Lung (tissue), 12 donors: ENCODE measurements around the gene CACNA1C. TPM values are rescaled to one million over a fixed set of nuclear protein-coding genes. Genes with fewer than 3 reads are reported as not detected.

ENCODE experiments used
- ATAC-seq: fragments of 200-7000 bp; cut with Tn5 transposase; one replicate; pipeline ENCODE4 v1.9.1; 2020; ENCODE audit warnings: moderate number of reproducible peaks; ENCODE audit not compliant: insufficient read depth, low FRiP score
- DNase-seq, 3 donors: peaks; one replicate each; pipeline ENCODE4 v3.0.0-alpha.2; 2013 to 2017
- H3K27ac ChIP-seq, 2 donors: one replicate each; pipeline ENCODE4 v1.5.1; 2013; ENCODE audit warnings: mild to moderate bottlenecking in 2 of 2, moderate library complexity in 2 of 2, control low read depth in 1 of 2, inconsistent platforms in 1 of 2, low read depth in 1 of 2, low read length in 1 of 2
- H3K27me3 ChIP-seq, 3 donors: one replicate each; pipeline ENCODE4 v1.5.1; 2013; ENCODE audit warnings: low read length in 2 of 3; ENCODE audit not compliant: control insufficient read depth in 3 of 3, insufficient read depth in 3 of 3
- H3K36me3 ChIP-seq, 4 donors: one replicate each; pipeline ENCODE4 v1.5.1; 2013; ENCODE audit warnings: low read length in 4 of 4, mild to moderate bottlenecking in 1 of 4, moderate library complexity in 1 of 4; ENCODE audit not compliant: control insufficient read depth in 4 of 4, insufficient read depth in 4 of 4
- H3K4me1 ChIP-seq, 5 donors: one replicate each; pipeline ENCODE4 v1.5.1; 2013; ENCODE audit warnings: low read length in 5 of 5, mild to moderate bottlenecking in 2 of 5, moderate library complexity in 1 of 5; ENCODE audit not compliant: control insufficient read depth in 5 of 5, insufficient read depth in 5 of 5
- H3K4me3 ChIP-seq: one replicate; pipeline ENCODE4 v1.5.1; 2013; ENCODE audit warnings: mild to moderate bottlenecking, control low read depth, moderate library complexity
- H3K9ac ChIP-seq, 2 donors: one replicate each; pipeline ENCODE4 v1.5.1; 2013; ENCODE audit warnings: low read length in 2 of 2, control low read depth in 1 of 2; ENCODE audit not compliant: insufficient read depth in 1 of 2
- H3K9me3 ChIP-seq, 4 donors: one replicate each; pipeline ENCODE4 v1.5.1; 2013; ENCODE audit warnings: low read length in 3 of 4, mild to moderate bottlenecking in 1 of 4, moderate library complexity in 1 of 4; ENCODE audit not compliant: control insufficient read depth in 4 of 4, insufficient read depth in 3 of 4
- WGBS, 2 donors: extraction: QIAGEN DNeasy Blood & Tissue Kit; methylation state at CpG; one replicate each; pipeline ENCODE4 v1.1.7; 2013; 5-methylcytosine and 5-hydroxymethylcytosine counted together
- polyA plus RNA-seq, 2 donors: library from polyadenylated mRNA; stranded (reverse); fragments of 200-250 nt; gene quantifications; one replicate each; pipeline ENCODE4 v1.2.1, GENCODE V29; 2013
- total RNA-seq, 2 donors: library from RNA; depleted of rRNA in 1 of 2; stranded (reverse); fragments of >200 nt in 1 of 2; gene quantifications; one replicate each; pipeline ENCODE4 v1.2.1, GENCODE V29; 2014 to 2021
- TF ChIP-seq, protein P1 (sequence below): IDR thresholded peaks from 2 replicates; pipeline ENCODE4 v1.5.1; 2012; ENCODE audit warnings: mild to moderate bottlenecking; ENCODE audit errors: control extremely low read depth, extremely low read depth
- donor health status: control.
- donor health status: control.
- donor health status: Bipolar disorder and iron deficiency.
- donor health status: healthy.
- donor health status: DM: yes; HTN: yes; CAD: no.

The CACNA1C gene
- total and polyA plus RNA-seq, 4 donors = 3.2 to 17.5 (median 7.5) TPM

DNA sequence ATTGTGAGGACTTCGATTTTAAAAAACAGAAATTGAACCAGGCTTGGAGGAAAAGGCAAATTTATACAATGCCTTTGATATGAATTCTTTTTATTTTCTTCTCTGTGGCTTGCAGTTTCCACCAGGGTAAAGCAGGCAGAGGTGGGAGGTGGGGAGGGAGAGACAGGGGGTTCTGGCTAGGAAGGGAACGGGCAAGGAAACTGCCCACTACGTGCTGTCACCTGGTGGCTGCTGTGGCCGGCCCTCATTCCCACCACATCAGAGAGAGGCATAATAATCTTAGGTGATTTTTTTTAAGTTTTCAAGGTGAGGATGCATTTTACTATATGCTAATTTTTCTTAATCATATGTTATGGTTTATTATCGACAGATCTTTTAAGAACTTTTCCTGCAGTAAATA is 145.8 kb downstream of the CACNA1C start:
- ATAC-seq (no peak), DNase-seq (no peak)
- WGBS, 2 donors = 83 to 91% methylated on average over 5 of the region's 5 CpGs
- Histone ChIP-seq H3K9ac (no peak overlapping the region), H3K4me3 (no peak overlapping the region), H3K27ac (peak overlapping the region in 1 of 2 donors; percentile 61), H3K4me1 (peaks cover 0 to 5% (median 2%) of the 10 kb centered on the region in 5 donors), H3K36me3 (no peaks in the 10 kb centered on the region), H3K9me3 (peaks cover 0 to 4% (median 0%) of the 10 kb centered on the region in 4 donors), H3K27me3 (no peaks in the 10 kb centered on the region)
- TF ChIP-seq, protein P1, sequence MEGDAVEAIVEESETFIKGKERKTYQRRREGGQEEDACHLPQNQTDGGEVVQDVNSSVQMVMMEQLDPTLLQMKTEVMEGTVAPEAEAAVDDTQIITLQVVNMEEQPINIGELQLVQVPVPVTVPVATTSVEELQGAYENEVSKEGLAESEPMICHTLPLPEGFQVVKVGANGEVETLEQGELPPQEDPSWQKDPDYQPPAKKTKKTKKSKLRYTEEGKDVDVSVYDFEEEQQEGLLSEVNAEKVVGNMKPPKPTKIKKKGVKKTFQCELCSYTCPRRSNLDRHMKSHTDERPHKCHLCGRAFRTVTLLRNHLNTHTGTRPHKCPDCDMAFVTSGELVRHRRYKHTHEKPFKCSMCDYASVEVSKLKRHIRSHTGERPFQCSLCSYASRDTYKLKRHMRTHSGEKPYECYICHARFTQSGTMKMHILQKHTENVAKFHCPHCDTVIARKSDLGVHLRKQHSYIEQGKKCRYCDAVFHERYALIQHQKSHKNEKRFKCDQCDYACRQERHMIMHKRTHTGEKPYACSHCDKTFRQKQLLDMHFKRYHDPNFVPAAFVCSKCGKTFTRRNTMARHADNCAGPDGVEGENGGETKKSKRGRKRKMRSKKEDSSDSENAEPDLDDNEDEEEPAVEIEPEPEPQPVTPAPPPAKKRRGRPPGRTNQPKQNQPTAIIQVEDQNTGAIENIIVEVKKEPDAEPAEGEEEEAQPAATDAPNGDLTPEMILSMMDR = no peak

DNA sequence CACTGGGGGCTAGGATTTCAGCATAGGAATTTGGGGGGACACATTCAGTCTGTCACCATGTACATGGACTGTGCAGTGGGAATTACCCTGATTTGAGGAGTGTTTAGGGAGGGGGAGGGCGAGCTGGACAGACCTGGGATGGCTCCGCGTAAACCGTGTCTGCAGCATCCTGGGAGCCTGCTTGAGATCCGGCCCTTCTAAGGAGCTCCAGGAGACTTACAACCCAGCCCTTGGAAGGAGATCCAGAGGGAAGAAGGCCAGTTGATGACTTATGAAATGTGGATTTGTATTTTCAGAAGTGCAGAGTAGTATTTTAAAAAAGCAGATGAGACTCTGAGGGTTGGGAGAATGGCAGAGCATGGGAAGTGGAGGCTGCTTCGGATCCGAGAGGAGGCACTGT is 153.2 kb downstream of the CACNA1C start:
- H3K9ac ChIP-seq = no peak overlapping the region
- no peaks in the 10 kb centered on the region for H3K36me3 ChIP-seq
- H3K9me3 ChIP-seq = peaks cover 0 to 4% (median 0%) of the 10 kb centered on the region in 4 donors
- H3K27me3 ChIP-seq = no peaks in the 10 kb centered on the region
- peaks cover 0 to 5% (median 2%) of the 10 kb centered on the region in 5 donors for H3K4me1 ChIP-seq
- no peak overlapping the region for H3K27ac ChIP-seq
- H3K4me3 ChIP-seq = no peak overlapping the region
- DNase-seq (no peak), ATAC-seq (no peak)
- TF ChIP-seq, protein P1 = no peak
- WGBS, 2 donors = 76 to 91% methylated on average over 7 of the region's 7 CpGs

DNA sequence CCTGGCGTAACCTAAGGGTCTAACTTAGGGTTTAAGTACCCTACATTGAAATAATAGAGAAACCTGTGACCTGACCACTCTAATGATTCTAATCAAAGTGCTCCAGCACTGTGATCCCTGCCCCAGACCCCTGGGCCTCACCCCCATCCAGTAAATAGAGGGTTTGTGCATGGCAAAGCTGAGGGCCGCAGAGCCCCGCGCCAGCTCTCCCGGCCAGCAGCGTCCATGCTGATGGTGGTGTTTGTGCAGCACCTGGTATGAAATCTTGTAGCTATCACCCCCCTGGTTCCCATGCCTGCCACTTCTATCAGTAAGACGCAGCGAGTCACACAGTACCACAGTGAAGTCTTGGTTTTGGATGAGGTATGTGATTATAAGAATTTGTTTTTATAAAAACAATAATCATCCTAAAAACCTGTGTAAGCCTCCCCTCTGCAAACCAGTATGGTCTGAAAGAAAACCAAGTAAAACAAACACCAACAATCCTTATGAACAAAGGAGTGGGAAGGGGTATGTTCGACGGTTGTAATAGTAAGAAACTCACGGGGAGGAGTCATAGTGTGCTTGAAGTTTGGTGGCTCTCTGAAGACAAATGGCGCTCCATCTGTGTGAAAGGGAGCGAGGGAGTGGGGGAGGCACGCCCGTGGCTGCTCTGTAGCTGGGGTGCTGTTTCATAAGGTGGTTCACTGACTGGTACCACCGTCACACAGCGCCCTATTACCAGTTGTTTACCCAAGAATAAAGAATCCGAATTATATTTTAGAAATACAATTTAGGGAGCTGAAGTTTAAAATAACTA is 156.2 kb downstream of the CACNA1C start:
- no peaks in the 10 kb centered on the region for H3K36me3 ChIP-seq
- TF ChIP-seq, protein P1 = no peak
- peaks cover 0 to 14% (median 4%) of the 10 kb centered on the region in 5 donors for H3K4me1 ChIP-seq
- no peak overlapping the region for H3K27ac ChIP-seq
- ATAC-seq (no peak), DNase-seq (no peak)
- 89 to 92% methylated on average over 18 of the region's 18 CpGs for WGBS, 2 donors
- no peaks in the 10 kb centered on the region for H3K27me3 ChIP-seq
- H3K4me3 ChIP-seq = no peak overlapping the region
- no peaks in the 10 kb centered on the region for H3K9me3 ChIP-seq
- H3K9ac ChIP-seq = no peak overlapping the region
